Right atrium auricular region (tissue), 2 donors: ENCODE results near the gene PRDM15. TPM values are rescaled to one million over a fixed set of nuclear protein-coding genes. Genes with fewer than 3 reads are reported as not detected.
A peak's percentile ranks its signal among the peaks of the same experiment; 100 is the strongest.

Experiments
- DNase-seq: peaks from one replicate; pipeline ENCODE4 v3.0.0-alpha.2; 2019; ENCODE audit warnings: low spot score
- H3K27ac ChIP-seq, 2 donors: fragments of 200-600 bp; sonication (generic); 1 replicate in 1 of 2; 2 replicates in 1 of 2; pipeline ENCODE4 v1.5.1; 2016 to 2019
- H3K27me3 ChIP-seq, 2 donors: fragments of 200-600 bp; sonication (generic); one replicate each; pipeline versions ENCODE4 v1.5.1 to v1.6.0; 2017 to 2019
- H3K36me3 ChIP-seq: fragments of 200-600 bp; sonication (generic); one replicate; pipeline ENCODE4 v1.5.1; 2016
- H3K4me1 ChIP-seq, 2 donors: fragments of 200-600 bp; sonication (generic); one replicate each; pipeline versions ENCODE4 v1.5.1 to v1.6.0; 2017 to 2019
- H3K4me3 ChIP-seq, 2 donors: fragments of 200-600 bp; sonication (generic); 1 replicate in 1 of 2; 2 replicates in 1 of 2; pipeline ENCODE4 v1.5.1; 2017 to 2019; ENCODE audit warnings: mild to moderate bottlenecking in 1 of 2, moderate library complexity in 1 of 2
- H3K9me3 ChIP-seq, 2 donors: fragments of 200-600 bp; sonication (generic); one replicate each; pipeline ENCODE4 v1.5.1; 2019
- CTCF ChIP-seq, 2 donors: fragments of 200-600 bp; sonication (generic); IDR thresholded peaks; one replicate each; pipeline ENCODE4 v1.5.1; 2019; ENCODE audit warnings: antibody characterized with exemption in 2 of 2
- total RNA-seq, 2 donors: library from RNA; depleted of rRNA; stranded (reverse); fragments of >200 nt; gene quantifications; one replicate each; pipeline ENCODE4 v1.1.0, GENCODE V29; 2016

Gene PRDM15
- total RNA-seq, 2 donors from 2014 or later, result 2.6 to 4.2 TPM

DNA sequence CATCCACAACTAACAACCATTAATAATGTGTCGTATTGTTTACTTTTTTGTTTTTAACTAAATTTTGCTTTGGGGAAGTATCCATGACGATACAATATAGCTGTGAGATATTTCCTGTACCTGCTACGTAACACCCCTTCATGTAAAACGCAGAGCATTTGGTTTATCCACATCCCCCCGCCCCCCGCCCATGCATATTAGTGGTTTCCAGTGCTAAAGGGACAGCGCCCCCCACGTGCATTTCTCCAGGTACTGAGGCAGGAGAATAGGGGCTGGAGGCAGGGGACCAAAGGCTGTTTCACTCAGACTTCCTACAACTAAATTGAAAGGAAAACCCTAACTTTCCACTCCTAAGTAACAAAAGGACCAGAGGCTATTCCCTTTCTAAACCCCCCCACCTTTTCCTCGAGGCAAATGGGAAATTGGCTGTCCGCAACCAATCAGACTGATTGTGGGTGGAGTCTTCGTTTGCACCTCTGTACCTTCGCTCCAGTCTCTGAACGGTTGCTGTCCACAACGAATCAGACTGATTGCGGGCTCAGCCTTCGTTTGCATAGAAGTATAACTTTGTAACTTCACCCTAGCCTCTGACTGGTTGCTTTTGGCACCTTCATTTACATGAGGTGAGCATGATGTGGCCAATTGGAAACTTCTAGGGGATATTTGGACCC is 100.1 kb downstream of the PRDM15 start:
- no peak for TF ChIP-seq CTCF (IDR thresholded peaks at IDR 0.05)
- no peak for DNase-seq
- no peaks in the 10 kb centered on the region for H3K36me3 ChIP-seq
- no peak overlapping the region for H3K27ac ChIP-seq
- no peaks in the 10 kb centered on the region for H3K9me3 ChIP-seq
- no peak overlapping the region for H3K4me3 ChIP-seq
- peaks cover 0 to 14% of the 10 kb centered on the region in 2 donors for H3K27me3 ChIP-seq
- peaks cover 0 to 17% of the 10 kb centered on the region in 2 donors for H3K4me1 ChIP-seq

GRCh38 chr21:41777951-41778815 is 101.0 kb downstream of the PRDM15 start:
- DNase-seq, result peak; percentile 94
- Histone ChIP-seq H3K27me3 (peaks cover 0 to 14% of the 10 kb centered on the region in 2 donors), H3K36me3 (no peaks in the 10 kb centered on the region), H3K9me3 (no peaks in the 10 kb centered on the region), H3K4me1 (peaks cover 0 to 17% of the 10 kb centered on the region in 2 donors), H3K4me3 (peak overlapping the region in 1 of 2 donors; percentile 21), H3K27ac (no peak overlapping the region)
- TF ChIP-seq CTCF (IDR thresholded peaks at IDR 0.05), result peak; percentile 85 to 95

- no peaks in the 10 kb centered on the region for H3K36me3 ChIP-seq
- H3K9me3 ChIP-seq, result no peaks in the 10 kb centered on the region
- H3K4me3 ChIP-seq, result no peak overlapping the region
- H3K27me3 ChIP-seq, result peaks cover 0 to 8% of the 10 kb centered on the region in 2 donors
- TF ChIP-seq CTCF (IDR thresholded peaks at IDR 0.05), result no peak
- peaks cover 0 to 17% of the 10 kb centered on the region in 2 donors for H3K4me1 ChIP-seq
- H3K27ac ChIP-seq, result no peak overlapping the region
- no peak for DNase-seq
These were observed 102.4 kb downstream of the PRDM15 start for GRCh38 chr21:41776778-41777177.

DNA sequence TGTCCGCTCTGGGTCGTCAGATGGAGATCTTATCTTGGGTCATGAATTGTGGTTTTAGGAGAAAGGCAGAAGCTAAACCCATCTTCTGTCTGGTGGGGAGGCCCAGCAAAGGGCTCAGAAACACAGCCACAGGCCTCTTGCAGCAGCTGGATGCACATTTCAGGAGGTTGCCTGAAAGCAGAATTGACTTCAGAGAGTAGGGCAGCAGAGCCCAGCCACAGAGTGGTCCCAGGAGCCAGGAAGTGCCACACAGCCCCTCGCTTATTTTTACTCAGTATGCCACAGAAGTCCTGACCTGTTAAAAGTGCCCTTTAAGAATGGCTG is 104.0 kb downstream of the PRDM15 start:
- Histone ChIP-seq H3K4me1 (peaks cover 0 to 17% of the 10 kb centered on the region in 2 donors), H3K27me3 (peaks cover 0 to 8% of the 10 kb centered on the region in 2 donors)
- no peak for DNase-seq

DNA sequence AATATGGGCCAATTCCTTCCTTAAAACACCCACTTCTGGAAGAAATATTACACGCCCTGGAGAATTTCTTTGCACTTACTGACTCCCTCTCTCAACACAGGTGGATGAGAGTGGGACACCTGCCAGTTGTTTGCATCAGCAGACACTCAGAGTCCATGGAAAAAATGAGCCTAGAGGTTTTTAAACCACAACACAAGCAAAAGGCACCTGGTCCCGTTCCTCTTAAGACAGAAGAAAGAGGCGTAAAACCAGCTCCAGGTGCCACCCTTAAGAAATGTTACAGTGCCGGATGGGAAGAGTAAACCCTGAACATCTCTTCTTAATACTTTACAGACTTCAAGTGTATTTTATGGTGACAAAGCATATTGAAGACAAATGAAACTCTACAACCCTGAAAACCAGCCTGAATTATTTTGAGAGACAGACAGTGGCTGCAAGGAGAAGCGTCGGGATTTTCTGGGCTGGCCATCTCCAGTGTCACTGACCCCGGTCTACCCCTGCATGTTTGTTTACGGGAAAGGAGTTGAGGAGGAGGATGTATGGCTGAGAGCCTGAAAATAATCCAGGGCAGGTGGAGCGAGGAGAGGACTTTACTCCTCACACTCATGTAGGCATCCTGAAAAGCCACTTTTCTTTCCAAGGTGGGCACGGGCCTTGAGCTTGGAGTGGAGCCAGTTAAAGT is 104.5 kb downstream of the PRDM15 start:
- H3K27me3 ChIP-seq, result peaks cover 0 to 8% of the 10 kb centered on the region in 2 donors
- TF ChIP-seq CTCF (IDR thresholded peaks at IDR 0.05), result no peak

More for the DNA sequence above, 104.0 kb downstream of the PRDM15 start:
- TF ChIP-seq CTCF (IDR thresholded peaks at IDR 0.05), result no peak
- no peaks in the 10 kb centered on the region for H3K9me3 ChIP-seq
- H3K4me3 ChIP-seq, result no peak overlapping the region
- H3K36me3 ChIP-seq, result no peaks in the 10 kb centered on the region
- no peak overlapping the region for H3K27ac ChIP-seq

More for the DNA sequence above, 104.5 kb downstream of the PRDM15 start:
- Histone ChIP-seq H3K9me3 (no peaks in the 10 kb centered on the region), H3K4me1 (peaks cover 0 to 16% of the 10 kb centered on the region in 2 donors), H3K36me3 (no peaks in the 10 kb centered on the region), H3K27ac (no peak overlapping the region), H3K4me3 (no peak overlapping the region)
- no peak for DNase-seq
